ENCODE results near the gene DRC3.

The DRC3 gene

DNA sequence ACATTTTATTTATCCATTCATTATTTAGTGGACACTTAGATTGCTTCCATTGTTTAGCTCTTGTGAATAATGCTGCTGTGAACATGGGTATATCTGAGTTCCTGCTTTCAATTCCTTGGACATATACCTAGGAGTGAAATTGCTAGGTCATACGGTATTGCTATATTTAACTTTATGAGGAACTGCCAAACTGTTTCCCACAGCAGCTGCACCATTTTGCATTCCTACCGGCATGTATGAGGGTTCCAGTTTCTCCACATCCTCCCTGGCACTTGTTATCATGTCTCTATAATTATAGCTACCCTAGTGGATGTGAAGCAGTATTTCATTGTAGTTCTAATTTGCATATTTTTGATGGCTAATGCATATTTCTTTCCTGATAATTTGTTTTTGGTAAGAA is 91.4 kb downstream of the DRC3 start:
- DNase-seq = no peak

DNA sequence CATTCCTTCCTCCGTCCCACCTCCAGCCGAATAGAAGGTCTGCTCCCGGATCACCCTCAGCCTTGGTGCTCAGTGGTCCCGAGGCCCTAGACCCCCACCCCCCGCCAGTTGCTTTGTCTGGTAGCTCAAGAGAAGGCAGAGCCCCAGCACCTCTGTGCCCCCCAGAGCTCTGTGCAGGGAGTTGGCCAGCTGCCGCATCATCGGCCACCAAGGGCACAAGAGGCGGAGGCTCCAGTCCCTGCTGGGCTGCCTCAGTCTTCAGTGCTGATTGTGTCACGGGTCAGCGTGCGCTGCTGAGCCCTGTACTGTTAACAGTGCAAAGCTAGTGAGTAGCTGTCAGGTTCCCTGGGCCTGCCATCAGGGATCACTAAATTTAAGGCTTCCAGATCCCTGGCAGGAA is 92.9 kb downstream of the DRC3 start:
- no peak for DNase-seq
